Activated B cell treated with CpG ODN at 0.5 μM for 24 hours (primary cell): ENCODE results near the gene SSTR1. TPM values are rescaled to one million over a fixed set of nuclear protein-coding genes. Genes with fewer than 3 reads are reported as not detected.

Experiments
- ATAC-seq: fragments of 200-7000 bp; cut with Tn5 transposase; one replicate; pipeline ENCODE4 v1.10.0; 2021; ENCODE audit warnings: low read depth, mild to moderate bottlenecking, moderate library complexity
- CTCF ChIA-PET: fragments of 350-600 bp; sonication (Branson Sonifier 250); formaldehyde crosslinking; loops from one replicate; lab custom pipeline; 2021; ENCODE audit warnings: antibody characterized with exemption; lab: Charles Lee
- POLR2A ChIA-PET: fragments of 350-600 bp; sonication (Branson Sonifier 250); formaldehyde crosslinking; loops from one replicate; lab custom pipeline; 2021; ENCODE audit warnings: antibody characterized with exemption; lab: Charles Lee
- DNase-seq: peaks from one replicate; pipeline ENCODE4 v3.0.0; 2022
- H3K27ac Mint-ChIP-seq: one replicate; pipeline ENCODE4 v1.8.0; 2020; ENCODE audit warnings: mixed read lengths
- H3K27me3 Mint-ChIP-seq: one replicate; pipeline ENCODE4 v1.8.0; 2021; ENCODE audit warnings: mixed read lengths
- H3K36me3 Mint-ChIP-seq: one replicate; pipeline ENCODE4 v1.8.0; 2021; ENCODE audit warnings: low read depth, mixed read lengths
- H3K4me1 Mint-ChIP-seq: one replicate; pipeline ENCODE4 v1.8.0; 2021; ENCODE audit warnings: mixed read lengths
- H3K4me3 Mint-ChIP-seq: one replicate; pipeline ENCODE4 v1.8.0; 2020; ENCODE audit warnings: mild to moderate bottlenecking, mixed read lengths
- H3K9me3 Mint-ChIP-seq: one replicate; pipeline ENCODE4 v1.8.0; 2020; ENCODE audit warnings: mixed read lengths
- intact Hi-C: fragments of 100-400 bp; cut with micrococcal nuclease; formaldehyde crosslinking; loops from one replicate; pipeline ENCODE4 v1.15.1; 2024
- total RNA-seq: library from RNA; stranded (reverse); gene quantifications from 2 replicates; pipeline ENCODE4 v1.2.3, GENCODE V29; 2022
- TF ChIP-seq, protein P1 (sequence below): fragments of 200-600 bp; IDR thresholded peaks from one replicate; pipeline ENCODE4 v1.8.0; 2022; ENCODE audit warnings: antibody characterized with exemption, mild to moderate bottlenecking

Gene SSTR1, protein sequence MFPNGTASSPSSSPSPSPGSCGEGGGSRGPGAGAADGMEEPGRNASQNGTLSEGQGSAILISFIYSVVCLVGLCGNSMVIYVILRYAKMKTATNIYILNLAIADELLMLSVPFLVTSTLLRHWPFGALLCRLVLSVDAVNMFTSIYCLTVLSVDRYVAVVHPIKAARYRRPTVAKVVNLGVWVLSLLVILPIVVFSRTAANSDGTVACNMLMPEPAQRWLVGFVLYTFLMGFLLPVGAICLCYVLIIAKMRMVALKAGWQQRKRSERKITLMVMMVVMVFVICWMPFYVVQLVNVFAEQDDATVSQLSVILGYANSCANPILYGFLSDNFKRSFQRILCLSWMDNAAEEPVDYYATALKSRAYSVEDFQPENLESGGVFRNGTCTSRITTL
- not detected in 2 replicates for total RNA-seq

DNA sequence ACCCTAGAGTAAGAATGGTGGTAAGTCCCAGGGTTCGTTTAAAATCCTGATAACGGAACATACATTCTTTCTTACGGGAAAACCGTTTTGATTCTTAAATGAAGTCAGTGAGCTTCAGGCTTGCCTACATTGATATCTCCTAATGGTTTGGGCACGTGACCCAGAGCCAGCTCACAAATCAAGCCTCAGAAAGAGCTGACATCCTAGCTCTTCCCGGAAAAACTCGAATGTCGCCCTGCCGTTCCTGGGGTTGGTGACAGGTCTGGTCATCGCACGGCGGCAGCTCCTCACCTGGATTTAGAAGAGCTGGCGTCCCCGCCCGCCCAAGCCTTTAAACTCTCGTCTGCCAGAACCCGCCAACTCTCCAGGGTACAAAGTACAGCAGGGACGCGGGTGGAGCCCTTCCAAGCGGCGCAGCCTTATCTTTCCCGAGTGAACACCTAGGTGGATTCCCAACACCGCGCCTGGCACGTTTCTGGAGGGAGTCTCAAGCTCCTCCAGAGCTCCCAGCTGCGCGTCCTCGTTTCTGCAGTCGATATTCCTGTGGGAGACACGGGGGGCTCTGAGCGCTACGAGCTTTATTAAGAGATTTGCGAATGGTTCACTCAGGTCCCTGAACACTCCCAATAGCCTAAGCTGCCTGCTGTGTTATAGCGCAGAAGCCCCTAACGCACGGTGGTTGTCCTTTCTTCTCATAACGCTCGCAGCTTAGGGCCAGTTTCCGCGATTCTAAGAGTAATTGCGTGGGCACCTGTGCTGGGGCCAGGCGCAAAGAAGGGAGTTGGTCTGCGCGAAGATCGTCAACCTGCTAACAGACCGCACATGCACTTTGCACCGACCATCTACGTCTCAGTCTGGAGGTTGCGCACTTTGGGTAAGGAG, at the start of gene SSTR1:
Gene SSTR1 (plus strand): TSS at position 169 of the 882 bp plus-strand sequence. CDS start 1,486 bp downstream, outside the sequence.
- ChIA-PET POLR2A (no interaction called here), CTCF (no interaction called here)
- Mint-ChIP-seq H3K4me1 (no peaks in the 10 kb centered on the region), H3K27ac (no peak within 1 kb of the TSS), H3K9me3 (peaks cover 5% of the 10 kb centered on the region), H3K27me3 (peaks cover 38% of the 10 kb centered on the region), H3K4me3 (no peak within 1 kb of the TSS), H3K36me3 (peaks cover 2% of the 10 kb centered on the region)
- DNase-seq, result no peak
- no peak for ATAC-seq
- intact Hi-C loops, result no loop called here
- TF ChIP-seq, protein P1, sequence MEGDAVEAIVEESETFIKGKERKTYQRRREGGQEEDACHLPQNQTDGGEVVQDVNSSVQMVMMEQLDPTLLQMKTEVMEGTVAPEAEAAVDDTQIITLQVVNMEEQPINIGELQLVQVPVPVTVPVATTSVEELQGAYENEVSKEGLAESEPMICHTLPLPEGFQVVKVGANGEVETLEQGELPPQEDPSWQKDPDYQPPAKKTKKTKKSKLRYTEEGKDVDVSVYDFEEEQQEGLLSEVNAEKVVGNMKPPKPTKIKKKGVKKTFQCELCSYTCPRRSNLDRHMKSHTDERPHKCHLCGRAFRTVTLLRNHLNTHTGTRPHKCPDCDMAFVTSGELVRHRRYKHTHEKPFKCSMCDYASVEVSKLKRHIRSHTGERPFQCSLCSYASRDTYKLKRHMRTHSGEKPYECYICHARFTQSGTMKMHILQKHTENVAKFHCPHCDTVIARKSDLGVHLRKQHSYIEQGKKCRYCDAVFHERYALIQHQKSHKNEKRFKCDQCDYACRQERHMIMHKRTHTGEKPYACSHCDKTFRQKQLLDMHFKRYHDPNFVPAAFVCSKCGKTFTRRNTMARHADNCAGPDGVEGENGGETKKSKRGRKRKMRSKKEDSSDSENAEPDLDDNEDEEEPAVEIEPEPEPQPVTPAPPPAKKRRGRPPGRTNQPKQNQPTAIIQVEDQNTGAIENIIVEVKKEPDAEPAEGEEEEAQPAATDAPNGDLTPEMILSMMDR, result no peak

DNA sequence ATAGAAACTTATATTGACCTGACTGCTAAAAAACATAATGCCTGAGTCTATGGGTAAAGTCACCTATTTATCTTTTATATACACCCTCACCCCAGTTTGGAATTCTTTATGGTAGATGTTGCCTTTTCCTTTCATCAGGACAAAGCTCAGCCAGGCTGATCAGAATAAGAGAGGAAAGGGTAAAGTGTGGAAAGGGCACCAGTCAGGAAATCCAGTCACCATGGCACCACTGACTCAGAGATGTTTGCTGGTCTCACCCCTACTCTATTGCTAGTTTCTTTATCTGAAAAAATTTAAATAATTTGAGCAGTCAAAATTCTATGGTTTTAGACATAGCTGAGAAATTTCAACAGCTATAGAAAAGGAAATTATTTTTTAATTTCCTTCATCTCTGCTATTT, 49.2 kb upstream of the SSTR1 start:
- intact Hi-C loops, result no loop called here
- TF ChIP-seq, protein P1, result no peak
- CTCF ChIA-PET, result no interaction called here
- H3K27ac Mint-ChIP-seq, result no peak overlapping the region
- H3K4me3 Mint-ChIP-seq, result no peak overlapping the region
- no peaks in the 10 kb centered on the region for H3K27me3 Mint-ChIP-seq
- no peak for DNase-seq
- POLR2A ChIA-PET, result no interaction called here
- no peaks in the 10 kb centered on the region for H3K4me1 Mint-ChIP-seq
- no peak for ATAC-seq
- no peaks in the 10 kb centered on the region for H3K9me3 Mint-ChIP-seq
- no peaks in the 10 kb centered on the region for H3K36me3 Mint-ChIP-seq

DNA sequence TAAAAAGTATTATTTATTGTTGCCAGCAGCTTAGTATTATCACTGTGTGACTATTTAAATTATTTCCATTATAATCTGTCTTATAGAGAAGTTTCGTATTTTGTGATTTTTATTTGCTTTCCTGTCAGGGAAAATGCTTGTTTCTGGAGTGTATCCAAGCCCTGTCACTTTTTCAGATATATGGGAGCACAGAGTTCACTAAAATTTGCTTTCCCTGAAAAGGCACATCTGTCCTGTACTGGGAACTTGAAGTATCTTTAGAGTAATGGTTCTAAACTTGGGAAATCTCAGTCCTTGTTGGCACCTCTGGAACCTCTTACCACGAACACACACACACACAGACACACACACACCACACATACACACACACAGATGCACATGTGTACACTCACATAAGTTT, 39.3 kb upstream of the SSTR1 start:
- Mint-ChIP-seq H3K9me3 (no peaks in the 10 kb centered on the region), H3K27ac (no peak overlapping the region), H3K4me3 (no peak overlapping the region), H3K36me3 (no peaks in the 10 kb centered on the region), H3K4me1 (no peaks in the 10 kb centered on the region), H3K27me3 (no peaks in the 10 kb centered on the region)
- TF ChIP-seq, protein P1, result no peak
- POLR2A ChIA-PET, result no interaction called here
- intact Hi-C loops, result no loop called here
- DNase-seq (no peak), ATAC-seq (no peak)
- CTCF ChIA-PET, result no interaction called here

DNA sequence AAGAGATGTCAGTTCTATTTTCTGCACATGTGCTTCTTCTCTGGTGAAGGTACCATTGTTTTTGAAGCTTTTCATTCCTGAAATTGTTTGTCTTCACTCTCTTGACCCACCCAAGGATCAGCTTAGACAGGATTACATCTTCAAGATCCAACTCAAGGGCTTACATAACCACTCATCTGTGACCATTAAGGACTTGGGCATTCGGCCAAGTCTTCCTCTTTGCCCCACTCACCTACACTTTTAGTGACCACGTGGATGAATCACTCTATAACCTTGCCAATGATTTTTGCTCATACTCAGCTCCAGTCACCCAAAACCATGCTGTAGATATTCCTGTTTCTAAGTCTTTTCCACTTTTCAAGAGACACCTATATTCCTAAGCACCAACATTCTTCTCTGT, 36.5 kb upstream of the SSTR1 start:
- H3K27me3 Mint-ChIP-seq, result no peaks in the 10 kb centered on the region

More for the DNA sequence above, 36.5 kb upstream of the SSTR1 start:
- H3K9me3 Mint-ChIP-seq, result no peaks in the 10 kb centered on the region
- H3K36me3 Mint-ChIP-seq, result no peaks in the 10 kb centered on the region
- DNase-seq (no peak), ATAC-seq (no peak)
- ChIA-PET CTCF (no interaction called here), POLR2A (no interaction called here)
- H3K4me3 Mint-ChIP-seq, result no peak overlapping the region
- no peak overlapping the region for H3K27ac Mint-ChIP-seq
- intact Hi-C loops, result no loop called here
- TF ChIP-seq, protein P1, result no peak
- no peaks in the 10 kb centered on the region for H3K4me1 Mint-ChIP-seq
